CD4-positive, CD25-positive, alpha-beta regulatory T cell (primary cell): ENCODE measurements around the gene MICALL2. TPM values are rescaled to one million over a fixed set of nuclear protein-coding genes. Genes with fewer than 3 reads are reported as not detected.

Experiments used
- ATAC-seq, 2 donors: fragments of 150-1000 bp; cut with Tn5 transposase; one replicate each; pipeline ENCODE4 v1.10.0; 2021; ENCODE audit warnings: low read depth in 2 of 2, moderate number of reproducible peaks in 2 of 2, moderate library complexity in 1 of 2
- DNase-seq, 3 donors: peaks; one replicate each; pipeline versions ENCODE4 v3.0.0 to v3.0.0-alpha.2; 2012 to 2022; ENCODE audit warnings: mixed read lengths in 1 of 3
- H3K27ac ChIP-seq: one replicate; pipeline ENCODE4 v1.7.0; 2013; ENCODE audit warnings: mild to moderate bottlenecking, low read length; ENCODE audit not compliant: insufficient read depth, poor library complexity, severe bottlenecking
- H3K27me3 ChIP-seq: one replicate; pipeline ENCODE4 v1.7.0; 2013; ENCODE audit warnings: low read length; ENCODE audit not compliant: control insufficient read depth, insufficient read depth
- H3K36me3 ChIP-seq: one replicate; pipeline ENCODE4 v1.7.0; 2013; ENCODE audit warnings: mild to moderate bottlenecking, low read length, moderate library complexity; ENCODE audit not compliant: control insufficient read depth, insufficient read depth
- H3K4me1 ChIP-seq: 2 replicates; pipeline ENCODE4 v1.7.0; 2013; ENCODE audit warnings: mild to moderate bottlenecking, low read length; ENCODE audit not compliant: insufficient read depth, control insufficient read depth, poor library complexity, severe bottlenecking
- H3K4me3 ChIP-seq: one replicate; pipeline ENCODE4 v1.7.0; 2013; ENCODE audit warnings: low read depth, mild to moderate bottlenecking, low read length, moderate library complexity
- H3K9me3 ChIP-seq, 2 experiments: 1 replicate in 1 of 2; 2 replicates in 1 of 2; pipeline ENCODE4 v1.7.0; 2013; ENCODE audit warnings: low read length in 2 of 2, mild to moderate bottlenecking in 1 of 2, moderate library complexity in 1 of 2; ENCODE audit not compliant: control insufficient read depth in 2 of 2
- H3K27ac Mint-ChIP-seq, 3 donors: one replicate each; pipeline ENCODE4 v1.8.0; 2020 to 2022; ENCODE audit warnings: mild to moderate bottlenecking in 3 of 3, mixed read lengths in 3 of 3, moderate library complexity in 2 of 3
- H3K27me3 Mint-ChIP-seq: one replicate; pipeline ENCODE4 v1.8.0; 2022; ENCODE audit warnings: mild to moderate bottlenecking, mixed read lengths
- H3K36me3 Mint-ChIP-seq: one replicate; pipeline ENCODE4 v1.8.0; 2020; ENCODE audit warnings: mixed read lengths
- H3K4me1 Mint-ChIP-seq, 4 donors: one replicate each; pipeline ENCODE4 v1.8.0; 2020 to 2022; ENCODE audit warnings: mixed read lengths in 4 of 4, mild to moderate bottlenecking in 1 of 4
- H3K4me3 Mint-ChIP-seq, 4 donors: one replicate each; pipeline ENCODE4 v1.8.0; 2020 to 2022; ENCODE audit warnings: mild to moderate bottlenecking in 4 of 4, mixed read lengths in 4 of 4, moderate library complexity in 3 of 4
- H3K9me3 Mint-ChIP-seq, 7 donors: one replicate each; pipeline ENCODE4 v1.8.0; 2020 to 2022; ENCODE audit warnings: mixed read lengths in 7 of 7, mild to moderate bottlenecking in 3 of 7, moderate library complexity in 2 of 7
- polyA plus RNA-seq, 4 donors: library from polyadenylated mRNA; unstranded; fragments of 300-500 nt; fragmentation: Illumina TruSeq; gene quantifications; one replicate each; pipeline ENCODE4 v1.2.3, GENCODE V29; 2021
- total RNA-seq: library from RNA; stranded (reverse); gene quantifications from one replicate; pipeline ENCODE4 v1.2.3, GENCODE V29; 2022

Gene MICALL2
- total and polyA plus RNA-seq, 5 donors from 2014 or later, result 0.14 to 3.3 (median 0.27) TPM; not detected in 1

DNA sequence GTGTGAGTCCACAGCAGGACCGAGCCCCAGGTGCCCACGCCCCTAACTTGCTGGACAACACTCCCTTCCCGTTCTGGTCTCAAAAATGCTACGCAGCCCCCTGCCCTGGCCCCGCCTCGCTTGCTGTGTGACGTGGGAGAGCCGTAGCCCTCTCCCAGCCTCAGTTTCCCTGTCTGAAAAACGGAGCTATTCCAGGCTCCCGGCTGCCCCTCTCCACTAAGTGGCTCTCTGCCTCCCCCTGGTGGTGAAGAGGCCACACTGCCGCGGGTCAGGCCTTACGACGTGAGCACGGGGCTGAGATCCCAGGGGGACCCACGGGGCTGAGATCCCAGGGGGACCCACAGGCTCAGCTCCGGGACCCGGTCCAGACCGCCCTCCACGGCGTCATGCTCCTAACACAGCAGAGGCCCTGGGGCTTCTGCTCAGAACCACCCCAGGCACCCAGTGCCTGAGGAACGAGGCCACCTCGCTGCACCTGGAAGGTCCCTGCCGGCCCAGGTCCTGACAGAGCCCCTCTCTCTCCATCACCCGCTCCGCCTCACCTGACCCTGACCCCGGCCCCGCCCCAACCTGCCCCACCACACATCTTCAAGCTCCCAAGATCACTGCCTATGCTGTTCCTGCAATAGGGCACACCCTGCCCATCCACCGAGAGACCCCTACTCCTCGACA, 26.7 kb downstream of the MICALL2 start:
- DNase-seq, result peak; percentile 65 to 73 (median 66)
- H3K4me3 ChIP-seq, result no peak overlapping the region
- Mint-ChIP-seq H3K4me1 (peaks cover 0 to 6% (median 2%) of the 10 kb centered on the region in 4 donors), H3K27ac (peak overlapping the region in 1 of 3 donors; percentile 64), H3K36me3 (no peaks in the 10 kb centered on the region), H3K4me3 (peak overlapping the region in 1 of 4 donors; percentile 61), H3K9me3 (no peaks in the 10 kb centered on the region), H3K27me3 (no peaks in the 10 kb centered on the region)
- no peak overlapping the region for H3K27ac ChIP-seq
- ATAC-seq, result peak; percentile 73 to 75
- no peaks in the 10 kb centered on the region for H3K9me3 ChIP-seq
- peaks cover 8% of the 10 kb centered on the region for H3K4me1 ChIP-seq
- no peaks in the 10 kb centered on the region for H3K27me3 ChIP-seq
- H3K36me3 ChIP-seq, result no peaks in the 10 kb centered on the region

DNA sequence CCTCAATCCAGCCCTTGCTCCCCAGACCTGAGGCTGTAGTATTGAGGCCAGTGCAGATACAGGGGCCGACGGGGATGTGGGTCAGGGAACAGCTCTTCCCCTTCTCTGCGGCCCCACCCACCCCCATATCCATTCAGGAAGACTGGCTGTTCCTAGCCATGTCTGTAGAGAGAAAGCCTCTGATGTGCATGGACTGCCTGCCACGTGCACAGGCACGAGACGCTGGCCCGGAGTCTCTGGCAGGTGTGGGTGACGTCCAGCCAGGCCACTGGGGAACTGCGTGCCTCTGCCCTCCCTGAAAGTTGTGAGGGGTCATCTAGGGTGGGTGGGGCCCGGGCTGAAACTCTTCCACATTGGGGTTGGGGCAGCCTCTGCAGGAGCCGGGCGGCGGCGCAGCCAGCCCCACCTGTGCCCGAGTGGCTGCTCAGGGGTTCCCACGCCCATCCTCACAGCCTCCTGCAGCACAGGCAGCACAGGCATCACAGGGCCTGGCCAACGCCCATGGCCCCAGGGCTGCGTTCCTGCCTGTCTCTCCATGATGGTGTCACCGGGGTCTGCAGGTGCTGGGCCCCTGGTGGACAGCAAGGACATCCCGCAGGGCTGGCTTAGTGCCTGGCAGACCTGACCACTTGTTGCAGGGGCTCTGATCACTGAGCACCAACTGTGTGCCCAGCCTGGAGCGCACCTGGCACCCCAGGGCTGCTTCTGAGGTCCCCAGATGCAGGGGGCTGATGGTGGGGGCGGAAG, 27.5 kb downstream of the MICALL2 start:
- Mint-ChIP-seq H3K9me3 (no peaks in the 10 kb centered on the region), H3K36me3 (no peaks in the 10 kb centered on the region), H3K4me1 (peaks cover 0 to 6% (median 2%) of the 10 kb centered on the region in 4 donors), H3K4me3 (no peak overlapping the region), H3K27ac (no peak overlapping the region), H3K27me3 (no peaks in the 10 kb centered on the region)
- Histone ChIP-seq H3K4me3 (no peak overlapping the region), H3K9me3 (no peaks in the 10 kb centered on the region), H3K36me3 (no peaks in the 10 kb centered on the region), H3K27me3 (no peaks in the 10 kb centered on the region), H3K27ac (no peak overlapping the region), H3K4me1 (peaks cover 8% of the 10 kb centered on the region)
- ATAC-seq (no peak), DNase-seq (no peak)

DNA sequence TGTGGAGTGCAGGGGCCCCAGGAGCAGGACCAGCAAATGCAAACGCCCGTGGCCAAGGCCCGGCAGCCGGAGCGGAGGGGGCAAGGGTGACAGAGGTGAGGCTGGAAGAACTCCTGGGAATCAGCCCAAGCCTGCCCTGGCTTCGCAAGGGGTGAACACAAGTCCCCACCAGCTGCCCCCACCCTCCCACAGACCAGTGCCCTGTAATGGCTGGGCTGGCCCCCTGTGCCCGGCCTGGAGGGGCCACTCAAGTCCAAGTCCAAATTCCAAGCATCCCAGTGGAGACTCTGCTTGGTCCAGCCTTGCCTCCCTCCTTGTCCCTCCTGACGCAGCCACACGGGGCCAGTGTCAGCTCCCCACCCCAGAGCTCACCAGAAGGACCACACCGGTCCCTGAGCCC, 28.0 kb downstream of the MICALL2 start:
- H3K36me3 ChIP-seq, result no peaks in the 10 kb centered on the region
- Mint-ChIP-seq H3K4me1 (peaks cover 0 to 6% (median 2%) of the 10 kb centered on the region in 4 donors), H3K27ac (no peak overlapping the region), H3K36me3 (no peaks in the 10 kb centered on the region), H3K4me3 (no peak overlapping the region), H3K9me3 (no peaks in the 10 kb centered on the region), H3K27me3 (no peaks in the 10 kb centered on the region)
- ATAC-seq (no peak), DNase-seq (no peak)
- H3K9me3 ChIP-seq, result no peaks in the 10 kb centered on the region
- no peak overlapping the region for H3K27ac ChIP-seq
- H3K27me3 ChIP-seq, result no peaks in the 10 kb centered on the region
- no peak overlapping the region for H3K4me3 ChIP-seq
- H3K4me1 ChIP-seq, result peaks cover 8% of the 10 kb centered on the region

DNA sequence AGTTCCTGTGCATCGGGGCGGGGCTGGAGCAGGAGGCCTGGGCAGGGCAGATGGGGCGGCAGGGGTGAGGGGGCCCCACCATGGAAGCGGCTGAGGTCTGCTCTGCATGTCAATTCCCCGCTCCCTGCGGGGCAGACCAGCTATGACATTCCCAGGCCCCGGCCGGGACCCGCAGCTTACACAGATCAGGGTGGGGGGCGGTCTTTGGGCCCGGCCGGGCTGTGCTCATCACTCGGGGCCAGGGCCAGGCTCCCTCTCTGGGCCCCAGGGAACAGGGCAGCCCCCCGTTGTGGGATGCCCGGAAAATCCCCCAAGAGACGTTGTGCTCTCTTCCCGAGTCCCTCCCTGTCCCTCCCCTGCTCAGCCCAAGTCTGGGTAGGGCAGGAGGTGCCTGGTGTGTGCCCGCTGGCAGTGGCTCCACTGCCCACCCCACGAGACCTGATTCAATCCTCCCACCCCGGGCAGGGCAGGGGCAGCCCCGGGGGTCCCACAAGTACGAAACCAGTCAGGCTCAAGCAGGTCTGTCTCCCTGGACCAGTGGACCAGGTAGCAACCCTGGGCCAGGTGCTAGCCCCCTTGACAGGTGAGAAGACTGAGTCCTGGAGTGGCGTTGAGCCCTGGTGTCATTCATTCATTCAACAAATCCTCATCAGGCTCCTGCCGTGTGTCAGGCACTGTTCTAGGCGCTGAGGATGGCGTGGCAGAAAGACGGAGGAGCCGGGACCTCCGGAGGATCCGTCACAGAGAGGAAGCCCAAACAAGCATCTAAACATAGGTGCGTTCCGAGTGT, 29.0 kb downstream of the MICALL2 start:
- Mint-ChIP-seq H3K4me3 (no peak overlapping the region), H3K4me1 (peaks cover 0 to 6% (median 2%) of the 10 kb centered on the region in 4 donors), H3K9me3 (no peaks in the 10 kb centered on the region), H3K36me3 (no peaks in the 10 kb centered on the region), H3K27me3 (no peaks in the 10 kb centered on the region), H3K27ac (no peak overlapping the region)
- Histone ChIP-seq H3K27ac (no peak overlapping the region), H3K36me3 (no peaks in the 10 kb centered on the region), H3K27me3 (no peaks in the 10 kb centered on the region), H3K4me3 (no peak overlapping the region), H3K9me3 (no peaks in the 10 kb centered on the region), H3K4me1 (peaks cover 8% of the 10 kb centered on the region)
- ATAC-seq, result no peak
- DNase-seq, result no peak

DNA sequence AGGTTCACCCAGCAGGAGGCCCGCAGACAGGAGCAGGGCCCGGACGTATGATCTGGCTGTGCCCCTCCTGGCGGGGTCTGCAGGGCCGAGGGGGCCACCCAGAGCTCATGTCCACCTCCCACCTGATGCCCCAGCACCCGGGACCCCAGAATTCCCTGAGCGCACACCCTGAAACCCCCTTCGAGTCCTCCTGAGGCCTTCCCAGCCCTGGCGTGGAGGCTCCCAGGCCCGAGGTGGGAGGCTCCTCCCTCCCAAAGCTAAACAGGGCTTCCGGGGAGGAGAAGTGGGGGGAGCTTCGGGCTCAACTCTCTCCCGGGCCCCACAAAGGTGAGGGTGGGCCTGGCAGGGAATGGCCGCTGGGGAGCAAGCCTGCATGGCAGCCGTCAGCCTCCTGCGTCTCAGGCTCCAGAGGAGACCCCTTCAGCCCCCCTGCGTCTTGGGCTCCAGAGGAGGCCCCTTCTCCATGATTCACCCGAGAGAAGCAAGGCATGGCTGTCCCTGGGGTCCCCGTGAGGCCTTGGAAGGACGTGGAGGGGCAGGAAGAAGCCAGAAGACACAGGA, 30.2 kb downstream of the MICALL2 start:
- H3K4me3 ChIP-seq, result no peak overlapping the region
- no peak overlapping the region for H3K27ac ChIP-seq
- no peaks in the 10 kb centered on the region for H3K9me3 Mint-ChIP-seq
- no peaks in the 10 kb centered on the region for H3K27me3 Mint-ChIP-seq
- H3K4me1 Mint-ChIP-seq, result peaks cover 0 to 6% (median 2%) of the 10 kb centered on the region in 4 donors
- H3K36me3 ChIP-seq, result no peaks in the 10 kb centered on the region
- H3K4me3 Mint-ChIP-seq, result no peak overlapping the region
- H3K36me3 Mint-ChIP-seq, result no peaks in the 10 kb centered on the region
- no peaks in the 10 kb centered on the region for H3K9me3 ChIP-seq
- ATAC-seq (no peak), DNase-seq (no peak)
- H3K4me1 ChIP-seq, result peaks cover 8% of the 10 kb centered on the region
- no peaks in the 10 kb centered on the region for H3K27me3 ChIP-seq
- no peak overlapping the region for H3K27ac Mint-ChIP-seq

DNA sequence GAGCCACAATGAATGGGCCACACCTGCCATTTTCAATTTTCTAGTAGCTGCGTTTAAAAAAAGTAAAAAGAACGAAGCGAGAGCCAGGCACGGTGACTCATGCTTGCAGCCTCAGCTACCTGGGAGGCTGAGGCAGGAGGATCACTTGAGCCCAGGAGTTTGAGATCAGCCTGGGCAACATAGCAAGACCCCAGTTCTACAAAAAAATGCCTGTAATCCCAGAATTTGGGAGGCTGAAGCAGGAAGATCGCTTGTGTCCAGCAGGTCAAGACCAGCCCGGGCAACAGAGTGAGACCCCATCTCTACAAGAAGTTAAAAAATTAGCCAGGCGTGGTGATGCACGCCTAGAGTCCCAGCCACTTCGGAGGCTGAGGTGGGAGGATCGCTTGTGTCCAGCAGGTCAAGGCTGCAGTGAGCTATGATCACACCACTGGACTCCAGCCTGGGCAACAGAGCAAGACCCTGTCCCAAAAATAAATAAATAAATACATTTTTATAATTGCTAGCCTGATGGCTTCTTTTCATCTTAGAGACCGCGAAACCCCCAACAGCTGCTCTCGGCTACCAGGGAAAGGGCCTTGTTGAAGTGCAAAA, 32.1 kb downstream of the MICALL2 start:
- ATAC-seq, result no peak
- no peak for DNase-seq
- no peaks in the 10 kb centered on the region for H3K36me3 Mint-ChIP-seq
- H3K9me3 ChIP-seq, result no peaks in the 10 kb centered on the region
- H3K27ac ChIP-seq, result no peak overlapping the region
- H3K36me3 ChIP-seq, result no peaks in the 10 kb centered on the region
- peaks cover 1% of the 10 kb centered on the region for H3K4me1 ChIP-seq
- no peaks in the 10 kb centered on the region for H3K27me3 ChIP-seq
- H3K27me3 Mint-ChIP-seq, result peaks cover 5% of the 10 kb centered on the region
- H3K27ac Mint-ChIP-seq, result no peak overlapping the region
- H3K4me3 ChIP-seq, result no peak overlapping the region
- peaks cover 0 to 1% (median 0%) of the 10 kb centered on the region in 7 donors for H3K9me3 Mint-ChIP-seq
- H3K4me1 Mint-ChIP-seq, result peaks cover 0 to 1% (median 0%) of the 10 kb centered on the region in 4 donors
- no peak overlapping the region for H3K4me3 Mint-ChIP-seq

DNA sequence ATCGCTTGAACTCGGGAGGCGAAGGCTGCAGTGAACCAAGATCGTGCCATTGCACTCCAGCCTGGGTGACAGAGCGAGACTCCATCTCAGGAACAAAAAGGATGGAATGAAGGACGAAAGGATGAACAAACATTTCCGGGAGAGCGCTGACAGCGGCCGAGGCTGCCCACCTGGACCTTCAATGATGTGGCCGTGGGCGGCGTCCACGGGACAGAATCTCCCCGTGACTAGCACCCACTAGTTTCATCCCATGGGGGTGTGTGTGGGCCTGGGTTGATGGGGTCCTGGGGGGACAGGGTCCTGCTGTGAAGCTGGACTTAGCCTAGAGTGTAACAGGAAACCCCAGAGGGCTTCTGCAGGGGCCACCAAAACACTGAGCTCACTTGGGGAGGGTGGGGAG, 32.8 kb downstream of the MICALL2 start:
- Histone ChIP-seq H3K27me3 (no peaks in the 10 kb centered on the region), H3K9me3 (no peaks in the 10 kb centered on the region), H3K36me3 (no peaks in the 10 kb centered on the region), H3K4me1 (no peaks in the 10 kb centered on the region), H3K4me3 (no peak overlapping the region), H3K27ac (no peak overlapping the region)
- no peak overlapping the region for H3K27ac Mint-ChIP-seq
- DNase-seq, result no peak
- H3K4me3 Mint-ChIP-seq, result no peak overlapping the region
- no peaks in the 10 kb centered on the region for H3K4me1 Mint-ChIP-seq
- H3K9me3 Mint-ChIP-seq, result peaks cover 0 to 1% (median 0%) of the 10 kb centered on the region in 7 donors
- H3K27me3 Mint-ChIP-seq, result peaks cover 5% of the 10 kb centered on the region
- H3K36me3 Mint-ChIP-seq, result no peaks in the 10 kb centered on the region
- ATAC-seq, result no peak
